ENCODE data around the gene ZFPM1. TPM values are rescaled to one million over a fixed set of nuclear protein-coding genes. Genes with fewer than 3 reads are reported as not detected.
A peak's percentile ranks its signal among the peaks of the same experiment; 100 is the strongest.

The ZFPM1 gene
- total and polyA plus RNA-seq, 2 of the 8 experiments (the other 6 are each of a cell fraction or from before 2014, with no cell fraction given), result 0.74 to 4.8 TPM

- Histone ChIP-seq H3K23me2 (ENCODE audit: low read depth, low read length) (no peaks in the 10 kb centered on the region), H4K20me1 (replicated peaks in 1 of 2; ENCODE audit: control insufficient read depth in 1 of 2, insufficient read depth in 2 of 2, low read length in 2 of 2) (peaks cover 0 to 2% of the 10 kb centered on the region in 2 experiments), H3K4ac (replicated peaks; ENCODE audit: insufficient read length, low read depth, low read length) (no peak overlapping the region), H2BK5ac (ENCODE audit: low read depth, low read length) (no peak overlapping the region), H4K91ac (replicated peaks; ENCODE audit: insufficient read length, low read length) (no peak overlapping the region), H3K79me1 (ENCODE audit: low read depth, low read length) (no peaks in the 10 kb centered on the region), H3K9me3 (ENCODE audit: insufficient read depth in 2 of 2, low read depth in 1 of 2, low read length in 1 of 2) (no peaks in the 10 kb centered on the region), H3K9ac (replicated peaks in 1 of 4; ENCODE audit: extremely low read depth in 1 of 4, low read depth in 3 of 4, low read length in 3 of 4) (no peak overlapping the region), H2BK12ac (ENCODE audit: low read depth, low read length) (no peak overlapping the region), H3K23ac (ENCODE audit: insufficient read length) (no peak overlapping the region), H3K36me3 (ENCODE audit: control insufficient read depth in 2 of 4, insufficient read depth in 4 of 4, low read length in 3 of 4) (0 out of 8 replicates have a peak, but pooled peaks cover 0 to 2% (median 0%) of the 10 kb centered on the region in 4 experiments), H3K56ac (replicated peaks; ENCODE audit: insufficient read length, low read depth, low read length) (no peak overlapping the region), H3K4me1 (replicated peaks in 1 of 4; ENCODE audit: control insufficient read depth in 3 of 4, insufficient read depth in 4 of 4, low read length in 3 of 4) (no peaks in the 10 kb centered on the region), H2BK15ac (ENCODE audit: low read length) (no peak overlapping the region), H2AK5ac (ENCODE audit: low read depth, low read length) (no peak overlapping the region; the same call in 1 of the 2 replicates), H3K79me2 (ENCODE audit: control insufficient read depth in 1 of 2, insufficient read depth in 2 of 2, low read length in 2 of 2) (no peaks in the 10 kb centered on the region), H3K4me3 (ENCODE audit: extremely low read depth in 1 of 4, insufficient read depth in 2 of 4, low read depth in 3 of 4, low read length in 4 of 4) (no peak overlapping the region), H4K5ac (ENCODE audit: insufficient read length, low read depth, low read length) (no peak overlapping the region), H3K4me2 (ENCODE audit: insufficient read depth in 1 of 2, low read depth in 2 of 2, low read length in 2 of 2) (no peak overlapping the region), H2BK20ac (ENCODE audit: low read length) (no peak overlapping the region), H3K27me3 (replicated peaks in 1 of 4; ENCODE audit: control insufficient read depth in 3 of 4, extremely low read depth in 1 of 4, insufficient read depth in 3 of 4, low read length in 3 of 4) (peaks cover 0 to 6% (median 0%) of the 10 kb centered on the region in 4 experiments; a peak in 3 of 7 replicates), H4K8ac (ENCODE audit: extremely low read depth, insufficient read depth, low read length) (no peak overlapping the region), H2AFZ (ENCODE audit: low read length) (no peak overlapping the region), H3K27ac (ENCODE audit: low read depth, low read length) (no peak overlapping the region), H3K18ac (ENCODE audit: extremely low read depth, low read length) (no peak overlapping the region), H3K14ac (ENCODE audit: insufficient read length) (no peak overlapping the region), H2BK120ac (replicated peaks; ENCODE audit: low read depth, low read length) (no peak overlapping the region)
- CTCF ChIA-PET (ENCODE audit: partially characterized antibody), result interaction anchor here (0.7 to 4.6 kb wide), 24 partner anchors 9 to 177 kb away, joined by 3 to 36 read pairs (median 4); partner anchors contain the start of gene ZC3H18
- DNase-seq (ENCODE audit: low read depth in 1 of 2, low spot score in 2 of 2) (peak in 1 of 2 experiments; percentile 74), FAIRE-seq (no peak)
- POLR2A ChIA-PET (ENCODE audit: partially characterized antibody), result interaction anchor here (0.9 to 1.4 kb wide), 3 partner anchors 9 to 109 kb away, joined by 3 to 4 read pairs (median 4); partner anchors contain the start of gene ZC3H18
- 84% methylated on average over 20 of the region's 22 CpGs; no CpG with 5 or more reads in 1 of the 2 experiments for WGBS, 2 experiments (ENCODE audit: extremely low coverage in 1 of 2, insufficient coverage in 1 of 2, insufficient read length in 1 of 2, insufficient replicate concordance in 2 of 2, low coverage in 1 of 2, low lambda C conversion rate in 2 of 2, missing lambda C conversion rate in 1 of 2)
- TF ChIP-seq GTF2F1 (IDR thresholded peaks at IDR 0.05; ENCODE audit: borderline replicate concordance, low read depth, low read length) (no peak), SIN3A (conservative IDR thresholded peaks at IDR 0.05 in 1 of 2, IDR thresholded peaks at IDR 0.05 in 1 of 2; ENCODE audit: low read depth in 1 of 2, low read length in 2 of 2) (peak; percentile 99 to 100), RXRA (IDR thresholded peaks at IDR 0.05; ENCODE audit: insufficient read depth, low read depth, low read length) (no peak), TAF7 (optimal IDR thresholded peaks at IDR 0.05; ENCODE audit: borderline replicate concordance, low read depth, low read length) (peak; percentile 96), JUND (IDR thresholded peaks at IDR 0.05; ENCODE audit: low read length) (no peak), KDM4A (IDR thresholded peaks at IDR 0.05; ENCODE audit: low read depth, low read length, severe bottlenecking) (no peak), HDAC2 (IDR thresholded peaks at IDR 0.05; ENCODE audit: borderline replicate concordance in 1 of 2, low read depth in 2 of 2, low read length in 2 of 2) (peak; percentile 94 to 99), MAX (IDR thresholded peaks at IDR 0.05) (peak; percentile 59; the same call in 1 of the 2 replicates), SAP30 (IDR thresholded peaks at IDR 0.05; ENCODE audit: insufficient read depth, insufficient replicate concordance, low read length) (peak; percentile 98)
These were observed 107.8 kb downstream of the ZFPM1 start for GRCh38 chr16:88560714-88561484.
